Measurements from ENCODE around the gene KRT8.

DNA sequence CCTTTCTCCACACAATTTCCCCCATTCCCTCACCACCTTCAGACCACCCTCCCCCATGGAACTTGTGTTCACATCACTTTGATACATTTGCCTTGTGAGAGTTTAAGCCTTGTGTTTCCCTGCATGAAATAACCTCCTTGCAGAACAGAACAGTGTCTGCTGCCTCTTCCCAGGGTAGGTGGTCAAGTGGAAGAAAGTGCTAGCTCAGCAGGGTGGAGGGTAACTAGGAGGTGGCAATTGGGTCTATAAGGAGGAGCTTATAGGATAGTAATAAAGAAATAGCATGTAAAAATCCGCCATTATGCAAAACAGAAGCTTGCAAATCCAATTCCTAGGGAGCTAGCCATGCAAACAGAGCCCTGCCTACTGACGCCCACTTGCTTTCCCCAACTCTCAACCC is 13.9 kb upstream of the KRT8 start:
- no peak for TF ChIP-seq SUZ12 (IDR thresholded peaks at IDR 0.05; ENCODE audit: extremely low read depth, insufficient read depth, insufficient read length)
- TF ChIP-seq ZNF274 (IDR thresholded peaks at IDR 0.05; ENCODE audit: low read depth, low read length), result no peak
- TF ChIP-seq YY1 (IDR thresholded peaks at IDR 0.05; ENCODE audit: insufficient read depth, insufficient read length), result no peak
